GM12878 (cell line): ENCODE data around the gene GH1.

Experiments used
- BHLHE40 ChIP-seq, 2 experiments: fragments of 450-650 bp in 1 of 2; IDR thresholded peaks; 2 replicates each; pipeline ENCODE4 v1.6.1; 2011 to 2017; ENCODE audit warnings: low read depth in 2 of 2, borderline replicate concordance in 1 of 2, improper control_type of control experiment in 1 of 2, low read length in 1 of 2, mild to moderate bottlenecking in 1 of 2
- BMI1 ChIP-seq: fragments of 450-650 bp; IDR thresholded peaks from 2 replicates; pipeline ENCODE4 v1.6.1; 2016; ENCODE audit warnings: mild to moderate bottlenecking, moderate library complexity, borderline replicate concordance
- CBX3 ChIP-seq: fragments of 200-600 bp; sonication (generic); IDR thresholded peaks from 2 replicates; pipeline ENCODE4 v1.6.1; 2016; ENCODE audit warnings: low read depth, borderline replicate concordance
- CBX5 ChIP-seq: sonication (generic); IDR thresholded peaks from 2 replicates; pipeline ENCODE4 v1.6.1; 2016; ENCODE audit warnings: low read depth, moderate library complexity, mild to moderate bottlenecking, inconsistent platforms
- CEBPB ChIP-seq, 2 experiments: fragments of 150-350 bp in 1 of 2; IDR thresholded peaks; 2 replicates each; pipeline ENCODE4 v1.6.1; 2012 to 2014; ENCODE audit warnings: low read depth in 2 of 2, low read length in 2 of 2, borderline replicate concordance in 1 of 2, inconsistent platforms in 1 of 2
- CHD1 ChIP-seq: IDR thresholded peaks from 2 replicates; pipeline ENCODE4 v1.6.1; 2012; ENCODE audit warnings: low read depth, low read length, improper control_type of control experiment
- EZH2 ChIP-seq: IDR thresholded peaks from 2 replicates; pipeline ENCODE4 v1.6.1; 2012; ENCODE audit warnings: low read depth, mild to moderate bottlenecking, control low read depth, inconsistent platforms, low read length, borderline replicate concordance; ENCODE audit not compliant: control insufficient read depth
- MXI1 ChIP-seq: fragments of 150-350 bp; IDR thresholded peaks from 2 replicates; pipeline ENCODE4 v1.6.1; 2011; ENCODE audit warnings: low read depth, mild to moderate bottlenecking, inconsistent platforms, low read length, improper control_type of control experiment
- NR2C1 ChIP-seq: fragments of 450-650 bp; IDR thresholded peaks from 2 replicates; pipeline ENCODE4 v1.6.1; 2017; ENCODE audit warnings: antibody characterized with exemption, mild to moderate bottlenecking, moderate library complexity
- NR2C2 ChIP-seq: IDR thresholded peaks from 2 replicates; pipeline ENCODE4 v1.6.1; 2011; ENCODE audit warnings: borderline replicate concordance, low read depth; ENCODE audit not compliant: control insufficient read depth, insufficient read length
- RAD21 ChIP-seq: IDR thresholded peaks from 2 replicates; pipeline ENCODE4 v1.6.1; 2011; ENCODE audit warnings: mild to moderate bottlenecking, low read depth, low read length, moderate library complexity; ENCODE audit not compliant: insufficient read depth
- TBL1XR1 ChIP-seq: IDR thresholded peaks from 2 replicates; pipeline ENCODE4 v1.6.1; 2012; ENCODE audit warnings: low read depth, low read length, improper control_type of control experiment
- TF ChIP-seq, protein P1 (sequence below), 3 experiments: IDR thresholded peaks in 2 of 3; conservative IDR thresholded peaks in 1 of 3; 2 replicates each; pipeline ENCODE4 v1.5.1; 2011; ENCODE audit warnings: low read depth in 3 of 3, low read length in 3 of 3, mild to moderate bottlenecking in 3 of 3, control low read depth in 2 of 3, moderate library complexity in 2 of 3, inconsistent platforms in 1 of 3, mixed read lengths in 1 of 3; ENCODE audit not compliant: control insufficient read depth in 2 of 3, insufficient read depth in 1 of 3; ENCODE audit errors: extremely low read depth in 1 of 3
- TF ChIP-seq, protein P2 (sequence below): IDR thresholded peaks from 2 replicates; pipeline ENCODE4 v1.6.1; 2011; ENCODE audit warnings: mild to moderate bottlenecking, low read depth, low read length, moderate library complexity; ENCODE audit not compliant: insufficient replicate concordance

DNA sequence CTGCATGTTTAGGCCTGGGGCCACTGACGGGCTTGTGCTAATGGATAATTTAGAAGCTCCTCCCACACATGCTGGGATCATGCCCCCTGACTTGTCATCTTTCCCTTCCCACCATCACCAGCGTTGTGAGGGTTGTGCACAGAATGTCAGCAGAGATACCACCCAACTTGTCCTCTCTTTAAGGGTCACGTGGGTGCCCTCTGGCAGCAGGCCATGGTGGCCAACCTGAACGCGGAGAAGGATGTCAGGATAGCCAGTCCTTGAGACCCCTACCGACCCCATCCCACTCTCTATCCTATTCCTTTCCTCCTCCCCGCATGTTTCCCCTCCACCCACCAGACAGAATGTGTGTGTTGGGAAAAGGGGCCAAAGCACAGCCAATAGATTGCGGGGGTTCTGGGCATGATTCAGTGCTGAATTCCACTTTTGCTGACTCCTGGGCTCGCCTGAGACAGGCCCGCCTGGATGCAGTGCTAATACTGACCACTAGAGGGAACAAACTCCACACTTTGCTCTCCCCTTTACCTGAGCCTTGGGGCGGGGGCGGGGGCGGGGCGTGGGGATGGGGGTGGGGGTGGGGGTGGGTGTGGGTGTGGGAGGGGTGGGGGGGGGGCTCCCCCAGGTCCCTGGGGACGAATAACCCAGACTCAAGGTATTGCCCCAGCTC, 36.6 kb downstream of the GH1 start, which contains the start of gene GH2:
- TF ChIP-seq, protein P1, sequence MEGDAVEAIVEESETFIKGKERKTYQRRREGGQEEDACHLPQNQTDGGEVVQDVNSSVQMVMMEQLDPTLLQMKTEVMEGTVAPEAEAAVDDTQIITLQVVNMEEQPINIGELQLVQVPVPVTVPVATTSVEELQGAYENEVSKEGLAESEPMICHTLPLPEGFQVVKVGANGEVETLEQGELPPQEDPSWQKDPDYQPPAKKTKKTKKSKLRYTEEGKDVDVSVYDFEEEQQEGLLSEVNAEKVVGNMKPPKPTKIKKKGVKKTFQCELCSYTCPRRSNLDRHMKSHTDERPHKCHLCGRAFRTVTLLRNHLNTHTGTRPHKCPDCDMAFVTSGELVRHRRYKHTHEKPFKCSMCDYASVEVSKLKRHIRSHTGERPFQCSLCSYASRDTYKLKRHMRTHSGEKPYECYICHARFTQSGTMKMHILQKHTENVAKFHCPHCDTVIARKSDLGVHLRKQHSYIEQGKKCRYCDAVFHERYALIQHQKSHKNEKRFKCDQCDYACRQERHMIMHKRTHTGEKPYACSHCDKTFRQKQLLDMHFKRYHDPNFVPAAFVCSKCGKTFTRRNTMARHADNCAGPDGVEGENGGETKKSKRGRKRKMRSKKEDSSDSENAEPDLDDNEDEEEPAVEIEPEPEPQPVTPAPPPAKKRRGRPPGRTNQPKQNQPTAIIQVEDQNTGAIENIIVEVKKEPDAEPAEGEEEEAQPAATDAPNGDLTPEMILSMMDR (IDR thresholded peaks at IDR 0.05 in 2 of 3, conservative IDR thresholded peaks at IDR 0.05 in 1 of 3; ENCODE audit: control insufficient read depth in 2 of 3, extremely low read depth in 1 of 3, insufficient read depth in 1 of 3, low read depth in 3 of 3, low read length in 3 of 3) = peak; percentile 69 to 84 (median 72)
- TF ChIP-seq CHD1 (no peak), TBL1XR1 (no peak), NR2C2 (no peak), NR2C1 (no peak), EZH2 (no peak), MXI1 (no peak), CBX5 (no peak), RAD21 (no peak), CBX3 (no peak), CEBPB (IDR thresholded peaks at IDR 0.05; ENCODE audit: borderline replicate concordance in 1 of 2, low read depth in 2 of 2, low read length in 2 of 2) (no peak), BHLHE40 (IDR thresholded peaks at IDR 0.05; ENCODE audit: borderline replicate concordance in 1 of 2, low read depth in 2 of 2, low read length in 1 of 2) (no peak), BMI1 (no peak)
- TF ChIP-seq, protein P2, sequence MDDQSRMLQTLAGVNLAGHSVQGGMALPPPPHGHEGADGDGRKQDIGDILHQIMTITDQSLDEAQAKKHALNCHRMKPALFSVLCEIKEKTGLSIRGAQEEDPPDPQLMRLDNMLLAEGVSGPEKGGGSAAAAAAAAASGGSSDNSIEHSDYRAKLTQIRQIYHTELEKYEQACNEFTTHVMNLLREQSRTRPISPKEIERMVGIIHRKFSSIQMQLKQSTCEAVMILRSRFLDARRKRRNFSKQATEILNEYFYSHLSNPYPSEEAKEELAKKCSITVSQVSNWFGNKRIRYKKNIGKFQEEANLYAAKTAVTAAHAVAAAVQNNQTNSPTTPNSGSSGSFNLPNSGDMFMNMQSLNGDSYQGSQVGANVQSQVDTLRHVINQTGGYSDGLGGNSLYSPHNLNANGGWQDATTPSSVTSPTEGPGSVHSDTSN = no peak
